KMS-11 (cell line): ENCODE data around the gene FAM180A.
"Not testable (repeated sequence)": the region's sequence is repeated elsewhere in the genome, so short reads cannot be mapped to it uniquely, and the experiment has no call there.

Source experiments
- H2AFZ ChIP-seq: fragments of 200-600 bp; sonication (generic); 2 replicates; pipeline ENCODE4 v1.6.1; 2016; ENCODE audit warnings: antibody characterized with exemption, mixed run types, low read depth
- H3K27ac ChIP-seq: fragments of 200-600 bp; sonication (generic); 2 replicates; pipeline ENCODE4 v1.6.1; 2016; ENCODE audit warnings: mild to moderate bottlenecking, mixed run types
- H3K27me3 ChIP-seq: fragments of 200-600 bp; sonication (generic); 2 replicates; pipeline ENCODE4 v1.6.1; 2017; ENCODE audit warnings: mild to moderate bottlenecking, low read depth, mixed run types, moderate library complexity; ENCODE audit not compliant: insufficient read depth
- H3K36me3 ChIP-seq: fragments of 200-600 bp; sonication (generic); 2 replicates; pipeline ENCODE4 v1.6.1; 2017; ENCODE audit warnings: mild to moderate bottlenecking, mixed run types; ENCODE audit not compliant: insufficient read depth
- H3K4me1 ChIP-seq: fragments of 200-600 bp; sonication (generic); 2 replicates; pipeline ENCODE4 v1.6.1; 2016; ENCODE audit warnings: mild to moderate bottlenecking, low read depth, mixed run types; ENCODE audit not compliant: poor library complexity, severe bottlenecking
- H3K4me2 ChIP-seq: fragments of 200-600 bp; sonication (generic); 2 replicates; pipeline ENCODE4 v1.7.0; 2016; ENCODE audit warnings: mild to moderate bottlenecking, mixed run types
- H3K4me3 ChIP-seq: fragments of 200-600 bp; sonication (generic); IDR thresholded peaks from 2 replicates; pipeline ENCODE4 v1.6.1; 2017; ENCODE audit warnings: low read depth, low read length, mixed read lengths; ENCODE audit not compliant: insufficient read depth
- H3K79me2 ChIP-seq: fragments of 200-600 bp; sonication (generic); 2 replicates; pipeline ENCODE4 v1.6.1; 2016; ENCODE audit warnings: low read depth, mixed run types; ENCODE audit not compliant: insufficient read depth
- H3K9ac ChIP-seq: fragments of 200-600 bp; sonication (generic); 2 replicates; pipeline ENCODE4 v1.6.1; 2016; ENCODE audit warnings: mild to moderate bottlenecking, mixed run types
- H4K20me1 ChIP-seq: fragments of 200-600 bp; sonication (generic); 2 replicates; pipeline ENCODE4 v1.6.1; 2016; ENCODE audit warnings: mild to moderate bottlenecking, mixed run types; ENCODE audit not compliant: insufficient read depth
- CTCF ChIP-seq: fragments of 200-600 bp; sonication (generic); conservative IDR thresholded peaks from 2 replicates; pipeline ENCODE4 v1.6.1; 2017; ENCODE audit warnings: low read depth, mild to moderate bottlenecking, antibody characterized with exemption, low read length, moderate library complexity, mixed read lengths

FAM180A gene

DNA sequence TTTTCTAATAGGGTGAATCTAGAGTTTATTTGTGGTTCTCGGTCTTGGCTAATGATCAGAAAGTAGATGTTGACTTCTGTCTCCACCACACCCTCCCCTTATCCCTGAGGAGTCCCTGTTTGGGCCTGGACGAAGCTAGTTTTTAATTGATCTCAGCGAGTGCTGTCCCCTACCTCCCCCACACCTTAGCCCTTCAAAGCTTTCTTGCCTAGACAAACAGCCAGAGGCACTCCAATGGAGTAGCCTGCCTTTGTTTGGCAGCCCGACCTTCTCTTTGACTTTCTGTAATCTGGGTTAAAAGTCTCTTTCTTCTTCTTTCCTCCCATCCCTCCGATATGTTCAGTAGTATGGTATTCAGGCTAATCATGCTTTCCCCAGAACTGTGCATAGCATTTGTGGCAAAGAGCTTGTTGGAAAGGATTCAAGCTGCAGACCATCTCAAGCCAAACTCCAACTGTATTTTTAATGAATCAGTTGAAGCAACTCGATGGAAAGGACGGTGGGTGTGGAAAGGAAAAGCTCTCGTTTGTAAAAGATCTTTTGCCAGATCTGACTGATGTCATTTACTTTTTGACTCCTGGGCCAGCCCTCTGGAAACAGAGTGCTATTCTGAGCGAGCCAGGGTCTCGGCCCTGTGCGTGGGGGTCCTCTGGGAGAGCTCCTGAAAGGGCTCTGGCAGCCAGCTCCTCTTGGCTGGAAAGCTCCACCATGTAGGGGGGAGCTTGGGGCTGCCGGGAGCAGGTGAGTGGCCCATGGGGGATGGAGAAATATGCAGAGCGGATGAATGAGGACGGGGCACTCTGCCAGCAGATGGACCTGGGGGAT, 4.5 kb downstream of the FAM180A start:
- no peak overlapping the region for H3K4me3 ChIP-seq
- no peaks in the 10 kb centered on the region for H3K36me3 ChIP-seq
- no peak overlapping the region for H3K9ac ChIP-seq
- H3K27ac ChIP-seq: no peak overlapping the region
- TF ChIP-seq CTCF: no peak
- no peaks in the 10 kb centered on the region for H3K79me2 ChIP-seq
- H3K4me2 ChIP-seq: no peak overlapping the region
- no peaks in the 10 kb centered on the region for H3K27me3 ChIP-seq
- no peaks in the 10 kb centered on the region for H3K4me1 ChIP-seq
- H4K20me1 ChIP-seq: no peaks in the 10 kb centered on the region
- no peak overlapping the region for H2AFZ ChIP-seq

DNA sequence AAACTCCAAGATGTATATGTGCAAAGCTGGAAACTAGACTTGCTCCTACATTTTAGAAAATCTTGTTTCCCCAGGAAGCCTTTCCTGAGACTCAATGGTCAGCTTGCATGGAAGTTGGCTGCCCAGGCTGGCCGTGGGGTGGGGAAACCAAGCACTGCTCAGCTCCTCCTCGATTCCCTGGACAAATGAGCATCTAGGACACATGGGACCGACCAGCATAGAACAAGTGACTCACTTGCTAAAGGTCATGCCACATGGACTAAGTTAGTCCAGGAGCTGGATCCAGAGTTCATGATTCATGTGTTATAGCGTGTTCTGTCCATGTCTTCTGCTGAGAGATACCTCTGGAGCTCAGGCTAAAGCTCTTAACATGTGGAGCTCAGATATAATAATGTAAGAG, 6.2 kb downstream of the FAM180A start:
- Histone ChIP-seq H2AFZ (no peak overlapping the region), H3K4me2 (no peak overlapping the region), H3K36me3 (no peaks in the 10 kb centered on the region), H3K4me1 (no peaks in the 10 kb centered on the region), H3K4me3 (no peak overlapping the region), H3K27ac (no peak overlapping the region), H4K20me1 (no peaks in the 10 kb centered on the region), H3K9ac (no peak overlapping the region), H3K79me2 (no peaks in the 10 kb centered on the region), H3K27me3 (no peaks in the 10 kb centered on the region)
- no peak for TF ChIP-seq CTCF

- H3K4me3 ChIP-seq: no peak overlapping the region
- H3K27me3 ChIP-seq: no peaks in the 10 kb centered on the region
- H3K79me2 ChIP-seq: no peaks in the 10 kb centered on the region
- no peak overlapping the region for H3K9ac ChIP-seq
- no peak for TF ChIP-seq CTCF
- no peaks in the 10 kb centered on the region for H3K36me3 ChIP-seq
- no peak overlapping the region for H3K4me2 ChIP-seq
- H3K4me1 ChIP-seq: no peaks in the 10 kb centered on the region
- H4K20me1 ChIP-seq: no peaks in the 10 kb centered on the region
- H2AFZ ChIP-seq: no peak overlapping the region
- H3K27ac ChIP-seq: no peak overlapping the region
These were observed 6.7 kb downstream of the FAM180A start for GRCh38 chr7:135741905-135742304.

DNA sequence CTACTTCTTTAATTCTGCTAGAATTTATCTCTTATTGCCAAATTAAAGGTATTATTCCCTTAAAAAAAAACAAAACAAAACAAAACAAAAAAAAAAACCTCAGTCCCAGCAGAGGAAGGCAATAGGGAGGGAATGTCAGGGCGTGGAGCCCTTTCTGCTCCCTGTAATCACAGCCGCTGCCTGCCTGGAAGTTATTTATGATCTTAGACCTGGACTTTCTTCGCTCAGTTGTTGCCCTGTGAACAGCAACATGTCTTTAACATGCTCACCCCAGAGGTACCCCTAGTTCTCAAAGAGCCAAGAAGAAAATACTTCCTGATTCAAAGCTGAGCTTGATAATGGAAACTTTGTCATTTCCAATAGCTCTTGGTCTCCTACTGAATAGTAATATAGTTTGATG, 7.7 kb downstream of the FAM180A start:
- no peaks in the 10 kb centered on the region for H4K20me1 ChIP-seq
- H3K4me1 ChIP-seq: no peaks in the 10 kb centered on the region
- no peaks in the 10 kb centered on the region for H3K79me2 ChIP-seq
- H3K27me3 ChIP-seq: no peaks in the 10 kb centered on the region
- H2AFZ ChIP-seq: no peak overlapping the region
- H3K4me3 ChIP-seq: no peak overlapping the region
- H3K4me2 ChIP-seq: no peak overlapping the region
- TF ChIP-seq CTCF: no peak
- no peak overlapping the region for H3K9ac ChIP-seq
- no peak overlapping the region for H3K27ac ChIP-seq
- no peaks in the 10 kb centered on the region for H3K36me3 ChIP-seq

DNA sequence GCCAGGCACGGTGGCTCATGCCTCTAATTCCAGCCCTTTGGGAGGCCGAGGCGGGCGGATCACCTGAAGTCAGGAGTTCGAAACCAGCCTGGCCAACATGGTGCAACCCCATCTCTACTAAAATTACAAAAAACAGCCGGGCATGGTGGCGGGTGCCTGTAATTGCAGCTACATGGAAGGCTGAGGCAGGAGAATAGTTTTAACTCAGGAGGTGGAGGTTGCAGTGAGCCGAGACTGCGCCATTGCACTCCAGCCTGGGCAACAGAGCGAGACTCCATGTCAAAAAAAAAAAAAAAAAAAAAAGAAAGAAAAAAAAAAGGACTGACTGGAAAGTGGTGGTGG, 11.3 kb downstream of the FAM180A start:
- H3K9ac ChIP-seq: not testable (repeated sequence)

More for the DNA sequence above, 11.3 kb downstream of the FAM180A start:
- H3K27me3 ChIP-seq, H4K20me1 ChIP-seq, H2AFZ ChIP-seq, H3K36me3 ChIP-seq, H3K4me3 ChIP-seq, H3K79me2 ChIP-seq, H3K27ac ChIP-seq, H3K4me2 ChIP-seq, H3K4me1 ChIP-seq: not testable (repeated sequence)
